Thyroid gland (tissue), 4 donors: ENCODE measurements around the gene CDH23.

Source experiments
- CTCF ChIP-seq, 6 experiments: fragments of 200-600 bp in 3 of 6; fragments of 450-650 bp in 3 of 6; sonication (generic) in 3 of 6; IDR thresholded peaks; one replicate each; pipeline ENCODE4 v1.5.1; 2016 to 2019; ENCODE audit warnings: antibody characterized with exemption in 6 of 6, mild to moderate bottlenecking in 2 of 6, inconsistent platforms in 1 of 6, moderate library complexity in 1 of 6
- POLR2A ChIP-seq, 2 donors: fragments of 450-650 bp; IDR thresholded peaks; one replicate each; pipeline ENCODE4 v1.6.1; 2017; ENCODE audit warnings: antibody characterized with exemption in 2 of 2, mild to moderate bottlenecking in 2 of 2, moderate library complexity in 1 of 2

- TF ChIP-seq POLR2A (IDR thresholded peaks at IDR 0.05): no peak
- no peak for TF ChIP-seq CTCF (IDR thresholded peaks at IDR 0.05)
These were observed 204.6 kb downstream of the CDH23 start for GRCh38 chr10:71601273-71601672.
